ENCODE results near the gene GAS6. TPM values are rescaled to one million over a fixed set of nuclear protein-coding genes. Genes with fewer than 3 reads are reported as not detected.
"Not testable (repeated sequence)": the region's sequence is repeated elsewhere in the genome, so short reads cannot be mapped to it uniquely, and the experiment has no call there.

Gene GAS6
- total RNA-seq, 2 donors from 2014 or later = 206 to 254 TPM

- Histone ChIP-seq H3K36me3 (peaks cover 51% of the 10 kb centered on the region), H3K4me1 (peaks cover 0 to 10% of the 10 kb centered on the region in 2 donors), H3K27ac (no peak overlapping the region), H3K27me3 (no peaks in the 10 kb centered on the region), H3K9me3 (no peaks in the 10 kb centered on the region), H3K4me3 (no peak overlapping the region)
- no peak for TF ChIP-seq CTCF (IDR thresholded peaks at IDR 0.05)
- no peak for DNase-seq (ENCODE audit: low spot score)
These were observed 31.2 kb downstream of the GAS6 start for GRCh38 chr13:113832631-113833030.

GRCh38 chr13:113832205-113832604, 31.7 kb downstream of the GAS6 start:
- no peak for TF ChIP-seq CTCF (IDR thresholded peaks at IDR 0.05)
- DNase-seq (ENCODE audit: low spot score) = no peak
- Histone ChIP-seq H3K27me3 (no peaks in the 10 kb centered on the region), H3K27ac (no peak overlapping the region), H3K4me1 (peaks cover 0 to 6% of the 10 kb centered on the region in 2 donors), H3K36me3 (peaks cover 55% of the 10 kb centered on the region), H3K4me3 (no peak overlapping the region), H3K9me3 (no peaks in the 10 kb centered on the region)

- Histone ChIP-seq H3K36me3 (peaks cover 62% of the 10 kb centered on the region), H3K27me3 (no peaks in the 10 kb centered on the region), H3K4me3 (no peak overlapping the region), H3K4me1 (no peaks in the 10 kb centered on the region), H3K9me3 (no peaks in the 10 kb centered on the region), H3K27ac (no peak overlapping the region)
- no peak for DNase-seq (ENCODE audit: low spot score)
- no peak for TF ChIP-seq CTCF (IDR thresholded peaks at IDR 0.05)
These were observed 32.8 kb downstream of the GAS6 start for GRCh38 chr13:113831061-113831460.

GRCh38 chr13:113830426-113830950, 33.4 kb downstream of the GAS6 start:
- not testable (repeated sequence) for DNase-seq (ENCODE audit: low spot score); H3K9me3 ChIP-seq

GRCh38 chr13:113828282-113828825, 35.5 kb downstream of the GAS6 start:
- H3K27me3 ChIP-seq = no peaks in the 10 kb centered on the region
- no peaks in the 10 kb centered on the region for H3K4me1 ChIP-seq
- DNase-seq (ENCODE audit: low spot score) = no peak
- peaks cover 50% of the 10 kb centered on the region for H3K36me3 ChIP-seq
- H3K9me3 ChIP-seq = no peaks in the 10 kb centered on the region
- no peak overlapping the region for H3K27ac ChIP-seq
- H3K4me3 ChIP-seq = no peak overlapping the region
- TF ChIP-seq CTCF (IDR thresholded peaks at IDR 0.05) = no peak

More at GRCh38 chr13:113830426-113830950, 33.4 kb downstream of the GAS6 start:
- not testable (repeated sequence) for H3K27me3 ChIP-seq, H3K4me1 ChIP-seq, H3K27ac ChIP-seq, H3K4me3 ChIP-seq
- H3K36me3 ChIP-seq = peaks cover 62% of the 10 kb centered on the region

- Histone ChIP-seq H3K27me3 (no peaks in the 10 kb centered on the region), H3K9me3 (no peaks in the 10 kb centered on the region), H3K27ac (no peak overlapping the region), H3K36me3 (peaks cover 51% of the 10 kb centered on the region), H3K4me3 (no peak overlapping the region), H3K4me1 (peaks cover 0 to 5% of the 10 kb centered on the region in 2 donors)
- no peak for TF ChIP-seq CTCF (IDR thresholded peaks at IDR 0.05)
- DNase-seq (ENCODE audit: low spot score) = no peak
These were observed 36.9 kb downstream of the GAS6 start for GRCh38 chr13:113827021-113827420.

- not testable (repeated sequence) for H3K27me3 ChIP-seq; DNase-seq (ENCODE audit: low spot score); H3K27ac ChIP-seq; H3K9me3 ChIP-seq; H3K4me3 ChIP-seq
- Histone ChIP-seq H3K36me3 (peaks cover 54% of the 10 kb centered on the region), H3K4me1 (peaks cover 0 to 11% of the 10 kb centered on the region in 2 donors)
These were observed 37.4 kb downstream of the GAS6 start for GRCh38 chr13:113826446-113826845.

Measured in right atrium auricular region (tissue), 2 donors.